Keratinocyte (primary cell): ENCODE data around the gene MFNG.

ENCODE experiments used
- EZH2 ChIP-seq: IDR thresholded peaks from one replicate; pipeline ENCODE4 v1.6.1; 2012; ENCODE audit warnings: inconsistent platforms, mild to moderate bottlenecking, low read length, moderate library complexity
- TF ChIP-seq, protein P1 (sequence below), 3 experiments: IDR thresholded peaks in 1 of 3; conservative IDR thresholded peaks in 1 of 3; optimal IDR thresholded peaks in 1 of 3; 2 replicates in 2 of 3; 3 replicates in 1 of 3; pipeline versions ENCODE3 to v1.5.1; 2011; ENCODE audit warnings: low read length in 3 of 3, mild to moderate bottlenecking in 3 of 3, moderate library complexity in 2 of 3, control low read depth in 1 of 3, inconsistent platforms in 1 of 3; ENCODE audit not compliant: insufficient read depth in 2 of 3; ENCODE audit errors: extremely low read depth in 1 of 3

DNA sequence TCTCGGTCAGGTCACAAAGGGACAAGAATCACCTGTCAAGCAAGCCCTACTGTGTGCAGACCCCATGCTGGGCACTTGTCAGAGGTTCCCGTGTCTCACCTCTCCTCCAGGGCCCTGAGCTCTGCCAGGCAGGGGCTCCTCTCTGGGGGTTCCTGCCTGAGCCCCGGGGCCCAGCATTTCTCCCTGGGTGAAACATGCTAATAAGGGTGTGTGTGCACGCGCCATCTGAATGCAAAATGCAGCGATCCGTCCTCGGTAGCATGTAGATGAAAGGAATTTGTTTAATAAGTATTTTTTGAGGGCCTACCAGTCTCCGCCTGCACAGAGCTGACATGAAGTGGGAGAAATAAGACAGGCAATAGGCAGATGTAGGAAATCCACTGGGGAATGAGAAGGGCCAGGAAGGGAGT, 64.7 kb downstream of the MFNG start:
- TF ChIP-seq EZH2, result no peak
- TF ChIP-seq, protein P1, sequence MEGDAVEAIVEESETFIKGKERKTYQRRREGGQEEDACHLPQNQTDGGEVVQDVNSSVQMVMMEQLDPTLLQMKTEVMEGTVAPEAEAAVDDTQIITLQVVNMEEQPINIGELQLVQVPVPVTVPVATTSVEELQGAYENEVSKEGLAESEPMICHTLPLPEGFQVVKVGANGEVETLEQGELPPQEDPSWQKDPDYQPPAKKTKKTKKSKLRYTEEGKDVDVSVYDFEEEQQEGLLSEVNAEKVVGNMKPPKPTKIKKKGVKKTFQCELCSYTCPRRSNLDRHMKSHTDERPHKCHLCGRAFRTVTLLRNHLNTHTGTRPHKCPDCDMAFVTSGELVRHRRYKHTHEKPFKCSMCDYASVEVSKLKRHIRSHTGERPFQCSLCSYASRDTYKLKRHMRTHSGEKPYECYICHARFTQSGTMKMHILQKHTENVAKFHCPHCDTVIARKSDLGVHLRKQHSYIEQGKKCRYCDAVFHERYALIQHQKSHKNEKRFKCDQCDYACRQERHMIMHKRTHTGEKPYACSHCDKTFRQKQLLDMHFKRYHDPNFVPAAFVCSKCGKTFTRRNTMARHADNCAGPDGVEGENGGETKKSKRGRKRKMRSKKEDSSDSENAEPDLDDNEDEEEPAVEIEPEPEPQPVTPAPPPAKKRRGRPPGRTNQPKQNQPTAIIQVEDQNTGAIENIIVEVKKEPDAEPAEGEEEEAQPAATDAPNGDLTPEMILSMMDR (optimal IDR thresholded peaks at IDR 0.05 in 1 of 3, IDR thresholded peaks at IDR 0.05 in 1 of 3, conservative IDR thresholded peaks at IDR 0.05 in 1 of 3; ENCODE audit: extremely low read depth in 1 of 3, insufficient read depth in 2 of 3, low read length in 3 of 3), result no peak
